ENCODE measurements around the gene GMDS. TPM values are rescaled to one million over a fixed set of nuclear protein-coding genes. Genes with fewer than 3 reads are reported as not detected.

Gene GMDS
- total and polyA plus RNA-seq, 2 donors (not counting 1 experiment from before 2014, with no cell fraction given): 11.5 to 16.4 TPM

GRCh38 chr6:1787894-1788293 is 457.5 kb downstream of the GMDS start:
- ATAC-seq (ENCODE audit: low read depth): no peak
- H3K4me2 ChIP-seq (replicated peaks; ENCODE audit: low read depth, low read length, poor library complexity, severe bottlenecking): no peak overlapping the region
- Mint-ChIP-seq H3K4me1 (peaks cover 3% of the 10 kb centered on the region), H3K9me3 (ENCODE audit: insufficient read depth) (no peaks in the 10 kb centered on the region), H3K27me3 (no peaks in the 10 kb centered on the region), H3K4me3 (no peak overlapping the region), H3K27ac (no peak overlapping the region)
- WGBS (ENCODE audit: insufficient coverage): 100% methylated on average over 7 of the region's 8 CpGs
- no peaks in the 10 kb centered on the region for H3K27me3 ChIP-seq (replicated peaks in 1 of 4; ENCODE audit: control extremely low read depth in 1 of 4, control insufficient read depth in 3 of 4, insufficient read depth in 4 of 4, low read length in 3 of 4)
- H3K9me3 ChIP-seq (ENCODE audit: control extremely low read depth in 1 of 3, control insufficient read depth in 2 of 3, insufficient read depth in 1 of 3, low read length in 2 of 3): no peaks in the 10 kb centered on the region
- no peaks in the 10 kb centered on the region for H3K36me3 ChIP-seq (replicated peaks in 1 of 2; ENCODE audit: control extremely low read depth in 1 of 2, control insufficient read depth in 1 of 2, extremely low read depth in 1 of 2, insufficient read depth in 2 of 2, low read length in 1 of 2)
- no peak overlapping the region for H3K4me3 ChIP-seq (ENCODE audit: control extremely low read depth in 1 of 5, extremely low read depth in 1 of 5, insufficient read depth in 1 of 5, low read depth in 2 of 5, low read length in 4 of 5)
- H3K27ac ChIP-seq (ENCODE audit: low read length in 2 of 2): no peak overlapping the region
- H4K20me1 ChIP-seq (ENCODE audit: control insufficient read depth, insufficient read depth, low read length, poor library complexity, severe bottlenecking): no peaks in the 10 kb centered on the region
- no peak for TF ChIP-seq CTCF (IDR thresholded peaks at IDR 0.05)
- no peak for TF ChIP-seq EZH2 (IDR thresholded peaks at IDR 0.05; ENCODE audit: borderline replicate concordance, insufficient read depth, low read depth, low read length, poor library complexity, severe bottlenecking)
- H3K4me1 ChIP-seq (ENCODE audit: control insufficient read depth in 2 of 2, insufficient read depth in 2 of 2, low read length in 2 of 2): no peaks in the 10 kb centered on the region
- intact Hi-C loops (cut with micrococcal nuclease): no loop called here
- DNase-seq: no peak
- ChIA-PET POLR2A (no interaction called here), CTCF (no interaction called here)
- no peak overlapping the region for H2AFZ ChIP-seq (ENCODE audit: insufficient read depth, low read depth, low read length, poor library complexity, severe bottlenecking)
- H3K9ac ChIP-seq (ENCODE audit: low read length): no peak overlapping the region
- no peaks in the 10 kb centered on the region for H3K79me2 ChIP-seq (ENCODE audit: control insufficient read depth, insufficient read depth, low read length)

- POLR2A ChIA-PET: no interaction called here
- TF ChIP-seq CTCF (IDR thresholded peaks at IDR 0.05) (no peak), EZH2 (IDR thresholded peaks at IDR 0.05; ENCODE audit: borderline replicate concordance, insufficient read depth, low read depth, low read length, poor library complexity, severe bottlenecking) (no peak)
Measured at GRCh38 chr6:1786455-1787453, 458.7 kb downstream of the GMDS start.

More at GRCh38 chr6:1786455-1787453, 458.7 kb downstream of the GMDS start:
- Mint-ChIP-seq H3K4me1 (peaks cover 3% of the 10 kb centered on the region), H3K27me3 (no peaks in the 10 kb centered on the region), H3K9me3 (ENCODE audit: insufficient read depth) (no peaks in the 10 kb centered on the region), H3K4me3 (no peak overlapping the region), H3K27ac (no peak overlapping the region)
- WGBS (ENCODE audit: insufficient coverage): 89% methylated on average over 11 of the region's 15 CpGs
- Histone ChIP-seq H3K27me3 (replicated peaks in 1 of 4; ENCODE audit: control extremely low read depth in 1 of 4, control insufficient read depth in 3 of 4, insufficient read depth in 4 of 4, low read length in 3 of 4) (no peaks in the 10 kb centered on the region), H3K4me3 (ENCODE audit: control extremely low read depth in 1 of 5, extremely low read depth in 1 of 5, insufficient read depth in 1 of 5, low read depth in 2 of 5, low read length in 4 of 5) (no peak overlapping the region), H4K20me1 (ENCODE audit: control insufficient read depth, insufficient read depth, low read length, poor library complexity, severe bottlenecking) (no peaks in the 10 kb centered on the region), H3K79me2 (ENCODE audit: control insufficient read depth, insufficient read depth, low read length) (no peaks in the 10 kb centered on the region), H3K4me2 (replicated peaks; ENCODE audit: low read depth, low read length, poor library complexity, severe bottlenecking) (no peak overlapping the region), H3K4me1 (ENCODE audit: control insufficient read depth in 2 of 2, insufficient read depth in 2 of 2, low read length in 2 of 2) (no peaks in the 10 kb centered on the region), H2AFZ (ENCODE audit: insufficient read depth, low read depth, low read length, poor library complexity, severe bottlenecking) (no peak overlapping the region), H3K9ac (ENCODE audit: low read length) (no peak overlapping the region), H3K27ac (ENCODE audit: low read length in 2 of 2) (no peak overlapping the region), H3K36me3 (replicated peaks in 1 of 2; ENCODE audit: control extremely low read depth in 1 of 2, control insufficient read depth in 1 of 2, extremely low read depth in 1 of 2, insufficient read depth in 2 of 2, low read length in 1 of 2) (no peaks in the 10 kb centered on the region), H3K9me3 (ENCODE audit: control extremely low read depth in 1 of 3, control insufficient read depth in 2 of 3, insufficient read depth in 1 of 3, low read length in 2 of 3) (no peaks in the 10 kb centered on the region)
- intact Hi-C loops (cut with micrococcal nuclease): no loop called here
- CTCF ChIA-PET: no interaction called here
- DNase-seq: no peak
- no peak for ATAC-seq (ENCODE audit: low read depth)
